Endodermal cell (in vitro differentiated cells): ENCODE measurements around the gene ICOS. TPM values are rescaled to one million over a fixed set of nuclear protein-coding genes. Genes with fewer than 3 reads are reported as not detected.

Experiments used
- DNase-seq: peaks from one replicate; pipeline ENCODE4 v3.0.0-alpha.2; 2017
- H3K27ac ChIP-seq: 2 replicates; pipeline ENCODE4 v1.5.1; 2013; ENCODE audit warnings: mild to moderate bottlenecking, low read depth, low read length, moderate library complexity
- H3K27me3 ChIP-seq: 2 replicates; pipeline ENCODE4 v1.6.1; 2013; ENCODE audit warnings: mild to moderate bottlenecking, low read length, moderate library complexity; ENCODE audit not compliant: insufficient read depth, control insufficient read depth, poor library complexity, severe bottlenecking
- H3K36me3 ChIP-seq: 2 replicates; pipeline ENCODE4 v1.7.0; 2013; ENCODE audit warnings: mild to moderate bottlenecking, low read length, moderate library complexity; ENCODE audit not compliant: control insufficient read depth, insufficient read depth
- H3K4me1 ChIP-seq: one replicate; pipeline ENCODE4 v1.7.0; 2013; ENCODE audit warnings: low read length; ENCODE audit not compliant: control insufficient read depth, insufficient read depth
- H3K4me3 ChIP-seq: 2 replicates; pipeline ENCODE4 v1.5.1; 2013; ENCODE audit warnings: mild to moderate bottlenecking, low read length, moderate library complexity
- H3K9ac ChIP-seq: 2 replicates; pipeline ENCODE4 v1.6.1; 2013; ENCODE audit warnings: mild to moderate bottlenecking, low read length, moderate library complexity; ENCODE audit not compliant: poor library complexity, severe bottlenecking; ENCODE audit errors: extremely low read depth
- H3K9me3 ChIP-seq: 2 replicates; pipeline ENCODE4 v1.6.1; 2013; ENCODE audit warnings: mild to moderate bottlenecking, low read length, moderate library complexity; ENCODE audit not compliant: control insufficient read depth
- H3K27ac Mint-ChIP-seq: 2 replicates; pipeline ENCODE4 v1.8.0; 2020; ENCODE audit warnings: mixed read lengths
- H3K27me3 Mint-ChIP-seq: 2 replicates; pipeline ENCODE4 v1.8.0; 2021; ENCODE audit warnings: mild to moderate bottlenecking, mixed read lengths; ENCODE audit not compliant: insufficient read depth
- H3K36me3 Mint-ChIP-seq: 2 replicates; pipeline ENCODE4 v1.8.0; 2020; ENCODE audit warnings: low read depth, mixed read lengths
- H3K4me1 Mint-ChIP-seq: 2 replicates; pipeline ENCODE4 v1.8.0; 2020; ENCODE audit warnings: mixed read lengths
- H3K4me3 Mint-ChIP-seq: 2 replicates; pipeline ENCODE4 v1.8.0; 2020; ENCODE audit warnings: mild to moderate bottlenecking, moderate library complexity, mixed read lengths
- H3K9me3 Mint-ChIP-seq: 2 replicates; pipeline ENCODE4 v1.8.0; 2020; ENCODE audit warnings: mild to moderate bottlenecking, mixed read lengths
- CTCF ChIP-seq: fragments of 200-600 bp; sonication (generic); conservative IDR thresholded peaks from 2 replicates; pipeline ENCODE4 v1.5.0; 2021; ENCODE audit warnings: antibody characterized with exemption, mild to moderate bottlenecking
- WGBS, 2 experiments: methylation state at CpG; one replicate each; pipeline versions ENCODE4 v1.1.5 to v1.1.7; 2013; ENCODE audit warnings: missing lambda C conversion rate in 2 of 2, mixed read lengths in 1 of 2; ENCODE audit not compliant: insufficient coverage in 1 of 2, insufficient read length in 1 of 2; 5-methylcytosine and 5-hydroxymethylcytosine counted together
- total RNA-seq, 2 donors: library from RNA; stranded (reverse); fragmentation: NEBNext Ultra II Directional in 1 of 2; extraction: Animal tissue kit (Norgen Biotek cat#: 25700) in 1 of 2; gene quantifications; 2 replicates in 1 of 2; 3 replicates in 1 of 2; pipeline ENCODE4 v1.2.1, GENCODE V29; 2021

ICOS gene
- total RNA-seq, 2 donors from 2014 or later = not detected

GRCh38 chr2:203915256-203915655, 21.3 kb upstream of the ICOS start:
- peaks cover 25% of the 10 kb centered on the region for H3K4me1 Mint-ChIP-seq
- no peak overlapping the region for H3K27ac Mint-ChIP-seq
- H3K4me3 Mint-ChIP-seq = no peak overlapping the region
- H3K9me3 Mint-ChIP-seq = no peaks in the 10 kb centered on the region
- Histone ChIP-seq H3K4me1 (peaks cover 9% of the 10 kb centered on the region), H3K27ac (peak overlapping the region; percentile 19), H3K4me3 (no peak overlapping the region), H3K36me3 (no peaks in the 10 kb centered on the region), H3K9me3 (no peaks in the 10 kb centered on the region), H3K27me3 (no peaks in the 10 kb centered on the region), H3K9ac (no peak overlapping the region)
- no peaks in the 10 kb centered on the region for H3K36me3 Mint-ChIP-seq
- no peak for TF ChIP-seq CTCF
- 90 to 96% methylated on average over 5 to 7 of the region's 7 CpGs for WGBS, 2 experiments
- H3K27me3 Mint-ChIP-seq = no peaks in the 10 kb centered on the region
- DNase-seq = no peak

- no peak for DNase-seq
- Mint-ChIP-seq H3K27me3 (no peaks in the 10 kb centered on the region), H3K4me3 (no peak overlapping the region), H3K4me1 (peaks cover 31% of the 10 kb centered on the region), H3K36me3 (no peaks in the 10 kb centered on the region), H3K9me3 (no peaks in the 10 kb centered on the region), H3K27ac (no peak overlapping the region)
- TF ChIP-seq CTCF = no peak
- H3K27ac ChIP-seq = no peak overlapping the region
- no peaks in the 10 kb centered on the region for H3K27me3 ChIP-seq
- no peak overlapping the region for H3K4me3 ChIP-seq
- no peak overlapping the region for H3K9ac ChIP-seq
- H3K9me3 ChIP-seq = no peaks in the 10 kb centered on the region
- peaks cover 9% of the 10 kb centered on the region for H3K4me1 ChIP-seq
- no peaks in the 10 kb centered on the region for H3K36me3 ChIP-seq
Observed at GRCh38 chr2:203916756-203917155, 19.8 kb upstream of the ICOS start.

- H3K36me3 Mint-ChIP-seq = no peaks in the 10 kb centered on the region
- no peak overlapping the region for H3K4me3 ChIP-seq
- 74% methylated on average over 7 of the region's 7 CpGs; no CpG with 5 or more reads in 1 of the 2 experiments for WGBS, 2 experiments
Observed at GRCh38 chr2:203918264-203918663, 18.3 kb upstream of the ICOS start.

More at GRCh38 chr2:203918264-203918663, 18.3 kb upstream of the ICOS start:
- H3K9me3 ChIP-seq = no peaks in the 10 kb centered on the region
- H3K27ac ChIP-seq = no peak overlapping the region
- Mint-ChIP-seq H3K4me1 (peaks cover 31% of the 10 kb centered on the region), H3K4me3 (no peak overlapping the region), H3K27me3 (no peaks in the 10 kb centered on the region), H3K27ac (peak overlapping the region; percentile 6), H3K9me3 (no peaks in the 10 kb centered on the region)
- peak; percentile 68 for DNase-seq
- no peaks in the 10 kb centered on the region for H3K36me3 ChIP-seq
- H3K4me1 ChIP-seq = peaks cover 9% of the 10 kb centered on the region
- H3K27me3 ChIP-seq = no peaks in the 10 kb centered on the region
- no peak overlapping the region for H3K9ac ChIP-seq
- no peak for TF ChIP-seq CTCF
